K562 (cell line): Measurements from ENCODE around the gene XRRA1. TPM values are rescaled to one million over a fixed set of nuclear protein-coding genes. Genes with fewer than 3 reads are reported as not detected.

Experiments
- CBFA2T3 ChIP-seq: fragments of 450-650 bp; IDR thresholded peaks from 2 replicates; pipeline ENCODE4 v1.6.1; 2017
- EP300 ChIP-seq: IDR thresholded peaks from 2 replicates; pipeline ENCODE4 v1.6.1; 2012; ENCODE audit warnings: low read length, improper control_type of control experiment
- NEUROD1 ChIP-seq: fragments of 150-350 bp; IDR thresholded peaks from 2 replicates; pipeline ENCODE4 v1.6.1; 2014; ENCODE audit warnings: borderline replicate concordance, low read length, low read depth; ENCODE audit not compliant: partially characterized antibody
- ZNF41 ChIP-seq: fragments of 250-450 bp; sonication (Bioruptor Pico); conservative IDR thresholded peaks from 2 replicates; pipeline ENCODE4 v1.4.0; 2020; ENCODE audit warnings: mild to moderate bottlenecking
- polyA plus RNA-seq, 8 experiments: library from polyadenylated mRNA; depleted of rRNA in 4 of 8; stranded (reverse) in 5 of 8; unstranded in 3 of 8; fragments of >200 nt; fragmentation: Nextera tagmentation in 2 of 8; fragmentation: Illumina TruSeq in 1 of 8; extraction: Ambion mirVana in 2 of 8; extraction: Trizol in 1 of 8; gene quantifications; 2 replicates each; pipeline versions ENCODE4 v1.2.1 to v1.2.3, GENCODE V29; 2011 to 2014; ENCODE audit warnings: inconsistent platforms in 1 of 8, missing spikeins in 1 of 8
- total RNA-seq, 7 experiments: library from RNA; depleted of rRNA in 6 of 7; stranded (reverse); fragments of >200 nt in 6 of 7; fragmentation: Illumina TruSeq in 2 of 7; extraction: Trizol in 2 of 7; gene quantifications; 2 replicates each; pipeline versions ENCODE4 v1.2.1 to v1.2.3, GENCODE V29; 2011 to 2021; ENCODE audit warnings: low replicate concordance in 1 of 7
- TF ChIP-seq, protein P1 (sequence below), 2 experiments: fragments of 450-650 bp in 1 of 2; sonication (generic) in 1 of 2; formaldehyde crosslinking in 1 of 2; IDR thresholded peaks in 1 of 2; conservative IDR thresholded peaks in 1 of 2; 2 replicates each; pipeline versions ENCODE4 v1.6.1 to v1.8.1; 2016 to 2023; ENCODE audit warnings: mild to moderate bottlenecking in 2 of 2, moderate library complexity in 2 of 2, inconsistent platforms in 1 of 2, missing genetic modification reagents in 1 of 2
- TF ChIP-seq, protein P2 (sequence below): fragments of 450-650 bp; IDR thresholded peaks from 2 replicates; pipeline ENCODE4 v1.6.1; 2016; ENCODE audit warnings: mild to moderate bottlenecking

The XRRA1 gene
- total and polyA plus RNA-seq, 9 of the 15 experiments (the other 6 are each of a cell fraction or from before 2014, with no cell fraction given) = 5.0 to 22.5 (median 16.0) TPM

DNA sequence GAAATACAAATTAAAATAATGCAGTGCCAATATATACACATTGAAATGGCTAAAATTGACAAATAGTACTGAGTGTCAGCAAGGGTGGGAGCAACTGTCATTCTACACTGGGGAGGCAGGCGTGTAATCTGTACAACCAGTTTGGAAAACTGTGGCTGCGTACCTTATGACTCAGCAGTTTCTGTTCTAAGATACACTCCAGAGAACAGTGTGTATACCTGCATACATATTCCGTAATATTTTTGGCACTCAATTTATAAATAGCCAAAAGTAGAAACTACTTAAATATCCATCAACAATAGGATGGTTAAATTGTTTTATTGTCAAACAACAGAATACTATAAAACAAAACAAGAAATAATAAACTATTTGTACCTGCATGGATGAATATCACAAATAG is 142.6 kb downstream of the XRRA1 start (continued):
- no peak for TF ChIP-seq ZNF41 (CRISPR knock-in tag)
- TF ChIP-seq EP300 = peak; percentile 87
- TF ChIP-seq, protein P1, sequence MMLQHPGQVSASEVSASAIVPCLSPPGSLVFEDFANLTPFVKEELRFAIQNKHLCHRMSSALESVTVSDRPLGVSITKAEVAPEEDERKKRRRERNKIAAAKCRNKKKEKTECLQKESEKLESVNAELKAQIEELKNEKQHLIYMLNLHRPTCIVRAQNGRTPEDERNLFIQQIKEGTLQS (IDR thresholded peaks at IDR 0.05) = peak; percentile 34; the same call in 1 of the 2 replicates
- TF ChIP-seq, protein P1 (CRISPR knock-in tag; conservative IDR thresholded peaks at IDR 0.05) = no peak
- TF ChIP-seq, protein P2, sequence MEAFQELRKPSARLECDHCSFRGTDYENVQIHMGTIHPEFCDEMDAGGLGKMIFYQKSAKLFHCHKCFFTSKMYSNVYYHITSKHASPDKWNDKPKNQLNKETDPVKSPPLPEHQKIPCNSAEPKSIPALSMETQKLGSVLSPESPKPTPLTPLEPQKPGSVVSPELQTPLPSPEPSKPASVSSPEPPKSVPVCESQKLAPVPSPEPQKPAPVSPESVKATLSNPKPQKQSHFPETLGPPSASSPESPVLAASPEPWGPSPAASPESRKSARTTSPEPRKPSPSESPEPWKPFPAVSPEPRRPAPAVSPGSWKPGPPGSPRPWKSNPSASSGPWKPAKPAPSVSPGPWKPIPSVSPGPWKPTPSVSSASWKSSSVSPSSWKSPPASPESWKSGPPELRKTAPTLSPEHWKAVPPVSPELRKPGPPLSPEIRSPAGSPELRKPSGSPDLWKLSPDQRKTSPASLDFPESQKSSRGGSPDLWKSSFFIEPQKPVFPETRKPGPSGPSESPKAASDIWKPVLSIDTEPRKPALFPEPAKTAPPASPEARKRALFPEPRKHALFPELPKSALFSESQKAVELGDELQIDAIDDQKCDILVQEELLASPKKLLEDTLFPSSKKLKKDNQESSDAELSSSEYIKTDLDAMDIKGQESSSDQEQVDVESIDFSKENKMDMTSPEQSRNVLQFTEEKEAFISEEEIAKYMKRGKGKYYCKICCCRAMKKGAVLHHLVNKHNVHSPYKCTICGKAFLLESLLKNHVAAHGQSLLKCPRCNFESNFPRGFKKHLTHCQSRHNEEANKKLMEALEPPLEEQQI = peak; percentile 58
- TF ChIP-seq CBFA2T3 = peak; percentile 69
- TF ChIP-seq NEUROD1 = no peak
- TF ChIP-seq, all 486 proteins: peak for 54
